Kidney (tissue), 14 donors: ENCODE measurements around the gene IPPK. TPM values are rescaled to one million over a fixed set of nuclear protein-coding genes. Genes with fewer than 3 reads are reported as not detected.

Source experiments
- DNase-seq, 5 donors: peaks; one replicate each; pipeline ENCODE4 v3.0.0-alpha.2; 2013 to 2020
- FAIRE-seq: peaks from 2 replicates; lab custom pipeline; 2012; peaks lifted over from hg19 to GRCh38; lab: Jason Lieb, UNC
- H3K27ac ChIP-seq, 2 donors: one replicate each; pipeline ENCODE4 v1.7.0; 2013; ENCODE audit warnings: low read depth in 2 of 2, low read length in 2 of 2, inconsistent platforms in 1 of 2
- H3K27me3 ChIP-seq: one replicate; pipeline ENCODE4 v1.7.1; 2013; ENCODE audit warnings: low read length, inconsistent platforms; ENCODE audit not compliant: control insufficient read depth, insufficient read depth
- H3K36me3 ChIP-seq, 3 donors: one replicate each; pipeline versions ENCODE4 v1.7.0 to v1.7.1; 2013; ENCODE audit warnings: low read length in 3 of 3, control low read depth in 1 of 3, inconsistent platforms in 1 of 3; ENCODE audit not compliant: insufficient read depth in 3 of 3, control insufficient read depth in 2 of 3
- H3K4me1 ChIP-seq, 3 donors: one replicate each; pipeline versions ENCODE4 v1.7.0 to v1.7.1; 2013; ENCODE audit warnings: low read length in 3 of 3, inconsistent platforms in 1 of 3, low read depth in 1 of 3; ENCODE audit not compliant: control insufficient read depth in 2 of 3, insufficient read depth in 2 of 3
- H3K4me3 ChIP-seq, 3 donors: one replicate each; pipeline versions ENCODE4 v1.7.0 to v1.8.1; 2013; ENCODE audit warnings: low read length in 3 of 3, control low read depth in 1 of 3, inconsistent platforms in 1 of 3
- H3K9ac ChIP-seq, 3 donors: one replicate each; pipeline versions ENCODE4 v1.7.0 to v1.7.1; 2013; ENCODE audit warnings: low read length in 3 of 3, control low read depth in 1 of 3, inconsistent platforms in 1 of 3
- H3K9me3 ChIP-seq, 3 donors: one replicate each; pipeline versions ENCODE4 v1.7.0 to v1.7.1; 2013; ENCODE audit warnings: low read length in 3 of 3, control low read depth in 1 of 3, inconsistent platforms in 1 of 3; ENCODE audit not compliant: control insufficient read depth in 2 of 3, insufficient read depth in 1 of 3
- CTCF ChIP-seq: IDR thresholded peaks from 3 replicates; pipeline ENCODE4 v1.5.1; 2012; ENCODE audit warnings: mild to moderate bottlenecking, moderate library complexity, borderline replicate concordance; ENCODE audit not compliant: insufficient read depth; ENCODE audit errors: extremely low read depth
- intact Hi-C: fragments of 100-400 bp; cut with DNase I; formaldehyde crosslinking; loops from one replicate; pipeline ENCODE4 v1.11.1; 2022
- polyA plus RNA-seq: library from polyadenylated mRNA; stranded (reverse); fragments of 350-450 nt; fragmentation: Illumina TruSeq; extraction: RNeasy Lipid Tissue Mini Kit (QIAGEN cat#74804); gene quantifications from one replicate; pipeline ENCODE4 v1.2.3, GENCODE V29; 2014; ENCODE audit warnings: low read depth, low replicate concordance; ENCODE audit not compliant: insufficient read depth
- total RNA-seq: library from RNA; stranded (reverse); fragmentation: NEBNext Ultra II Directional; extraction: Animal tissue kit (Norgen Biotek cat#: 25700); gene quantifications from one replicate; pipeline ENCODE4 v1.2.1, GENCODE V29; 2021
- donor health status: control.
- donor health status: control.
- donor health status: control.
- donor health status: control.
- donor health status: control.
- donor health status: DM: yes; HTN: yes; CAD: no.
- donor health status: Normal renal cell carcinoma (clear cell type).

Gene IPPK
- total and polyA plus RNA-seq, 2 donors from 2014 or later: 7.3 to 10.2 TPM

DNA sequence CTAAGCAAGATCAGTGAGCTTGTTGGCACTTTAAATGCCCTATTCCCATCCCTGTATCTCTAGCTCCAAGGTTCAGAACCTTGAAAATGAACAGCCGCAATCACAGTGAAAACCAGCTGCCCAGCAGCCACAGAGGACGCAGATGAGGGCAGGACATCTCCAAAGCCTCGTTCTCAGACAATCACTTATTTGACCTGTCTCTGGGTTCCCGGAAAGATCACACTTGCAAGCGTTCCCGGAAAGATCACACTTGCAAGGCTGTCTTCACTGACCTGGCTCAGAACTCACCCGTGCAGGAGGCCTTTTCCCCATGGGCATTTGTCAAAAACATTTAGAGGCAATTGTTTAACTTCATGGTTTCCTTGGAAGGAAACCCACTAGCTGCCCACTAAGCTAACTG lies 25.7 kb downstream of the IPPK start:
- Histone ChIP-seq H3K4me3 (no peak overlapping the region), H3K27ac (no peak overlapping the region), H3K36me3 (peaks cover 0 to 49% (median 30%) of the 10 kb centered on the region in 3 donors), H3K9me3 (peaks cover 0 to 3% (median 0%) of the 10 kb centered on the region in 3 donors), H3K27me3 (no peaks in the 10 kb centered on the region), H3K9ac (no peak overlapping the region), H3K4me1 (no peaks in the 10 kb centered on the region)
- DNase-seq (no peak), FAIRE-seq (no peak)
- intact Hi-C loops: no loop called here
- no peak for TF ChIP-seq CTCF

DNA sequence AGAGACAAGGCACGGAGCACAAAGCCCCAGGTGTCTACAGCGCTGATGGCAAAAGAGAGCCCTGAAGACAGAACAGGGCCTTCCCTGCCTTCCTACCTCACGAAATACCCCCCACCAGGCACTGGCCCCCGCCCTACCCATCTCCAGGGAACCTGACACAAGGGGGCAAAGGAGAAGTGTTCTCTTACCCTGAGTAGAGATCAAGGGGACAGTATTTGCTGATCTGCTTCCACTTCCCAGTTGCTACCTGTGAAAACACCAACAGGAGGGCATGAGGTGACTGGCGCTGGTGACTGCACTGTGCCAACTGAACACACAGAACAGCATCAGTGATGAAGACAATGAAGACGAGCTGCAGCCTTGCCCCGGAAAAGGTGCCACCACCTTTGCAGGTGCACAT lies 27.4 kb downstream of the IPPK start:
- FAIRE-seq (no peak), DNase-seq (no peak)
- TF ChIP-seq CTCF: no peak
- no peaks in the 10 kb centered on the region for H3K4me1 ChIP-seq
- no peak overlapping the region for H3K9ac ChIP-seq
- H3K9me3 ChIP-seq: peaks cover 0 to 3% (median 0%) of the 10 kb centered on the region in 3 donors
- H3K4me3 ChIP-seq: no peak overlapping the region
- H3K27me3 ChIP-seq: no peaks in the 10 kb centered on the region
- intact Hi-C loops: no loop called here
- peaks cover 0 to 46% (median 24%) of the 10 kb centered on the region in 3 donors for H3K36me3 ChIP-seq
- no peak overlapping the region for H3K27ac ChIP-seq

GRCh38 chr9:92642041-92642451 lies 27.9 kb downstream of the IPPK start:
- no peaks in the 10 kb centered on the region for H3K4me1 ChIP-seq
- no peaks in the 10 kb centered on the region for H3K27me3 ChIP-seq
- H3K9ac ChIP-seq: no peak overlapping the region
- peaks cover 0 to 47% (median 24%) of the 10 kb centered on the region in 3 donors for H3K36me3 ChIP-seq
- no peak overlapping the region for H3K27ac ChIP-seq
- H3K9me3 ChIP-seq: peaks cover 0 to 3% (median 0%) of the 10 kb centered on the region in 3 donors
- intact Hi-C loops: no loop called here
- DNase-seq (peak in 1 of 5 donors; percentile 46), FAIRE-seq (no peak)
- no peak overlapping the region for H3K4me3 ChIP-seq
- TF ChIP-seq CTCF: no peak
